Endometrial microvascular endothelial cells (primary cell): ENCODE measurements around the gene SFMBT1. TPM values are rescaled to one million over a fixed set of nuclear protein-coding genes. Genes with fewer than 3 reads are reported as not detected.
"Not testable (repeated sequence)": the region's sequence is repeated elsewhere in the genome, so short reads cannot be mapped to it uniquely, and the experiment has no call there.

ENCODE experiments used
- in situ Hi-C: cut with HindIII; loops from 2 replicates; pipeline ENCODE4 v1.10.0; 2017; ENCODE audit warnings: low sequenced_read_pairs, low pct_unique_long_range_greater_than_20kb; ENCODE audit errors: inconsistent ontology term
- total RNA-seq: library from RNA; depleted of rRNA; stranded (reverse); fragments of >200 nt; gene quantifications from one replicate; pipeline ENCODE4 v1.2.3, GENCODE V29; 2015; ENCODE audit errors: inconsistent ontology term

SFMBT1 gene
- total RNA-seq, 1 donor from 2014 or later = 4.9 TPM

- in situ Hi-C loops = no loop called here
Observed at GRCh38 chr3:53074761-53075742, 29.2 kb upstream of the SFMBT1 start.

GRCh38 chr3:53074366-53074696 lies 28.5 kb upstream of the SFMBT1 start:
- in situ Hi-C loops = no loop called here

GRCh38 chr3:53073553-53074365 lies 27.9 kb upstream of the SFMBT1 start:
- in situ Hi-C loops = no loop called here

GRCh38 chr3:53072653-53073552 lies 27.0 kb upstream of the SFMBT1 start:
- in situ Hi-C loops = no loop called here

GRCh38 chr3:53071882-53072431 lies 26.1 kb upstream of the SFMBT1 start:
- in situ Hi-C loops = no loop called here

GRCh38 chr3:53069422-53070068 lies 23.7 kb upstream of the SFMBT1 start:
- in situ Hi-C loops = no loop called here

- in situ Hi-C loops = no loop called here
Observed at GRCh38 chr3:53068176-53068575, 22.3 kb upstream of the SFMBT1 start.

GRCh38 chr3:53067567-53067966 lies 21.7 kb upstream of the SFMBT1 start:
- in situ Hi-C loops = no loop called here

GRCh38 chr3:53065841-53066480 lies 20.1 kb upstream of the SFMBT1 start:
- in situ Hi-C loops = no loop called here

- in situ Hi-C loops = no loop called here
Observed at GRCh38 chr3:53062905-53063304, 17.0 kb upstream of the SFMBT1 start.

- in situ Hi-C loops = no loop called here
Observed at GRCh38 chr3:53056442-53056841, 10.6 kb upstream of the SFMBT1 start.

GRCh38 chr3:53054233-53054632 lies 8.4 kb upstream of the SFMBT1 start:
- in situ Hi-C loops = not testable (repeated sequence)

- in situ Hi-C loops = no loop called here
Observed at GRCh38 chr3:53051929-53052328, 6.1 kb upstream of the SFMBT1 start.

GRCh38 chr3:53049987-53050386 lies 4.1 kb upstream of the SFMBT1 start:
- in situ Hi-C loops = no loop called here

- in situ Hi-C loops = no loop called here
Observed at GRCh38 chr3:53046171-53047170, 598 bp upstream of the SFMBT1 start.

GRCh38 chr3:53044711-53045517 lies 959 bp downstream of the SFMBT1 start:
- in situ Hi-C loops = no loop called here
